GM12878 (cell line): ENCODE data around the gene GLMN. TPM values are rescaled to one million over a fixed set of nuclear protein-coding genes. Genes with fewer than 3 reads are reported as not detected.

Experiments used
- ATAC-seq: fragments of 200-7000 bp; cut with Tn5 transposase; 3 replicates; pipeline ENCODE4 v1.9.1; 2020; ENCODE audit warnings: mild to moderate bottlenecking, moderate library complexity
- BruUV-seq: library from RNA; stranded (reverse); fragments of 400-500 nt; replicated peaks from 2 replicates; lab custom pipeline; 2021; lab: Mats Ljungman, UMichigan
- CTCF ChIA-PET: fragments of 300-600 bp; sonication (Branson Sonifier 250); formaldehyde crosslinking; extraction: SDS; loops from one replicate; lab custom pipeline; 2021; ENCODE audit warnings: inconsistent platforms; lab: Yijun Ruan, JAX
- POLR2A ChIA-PET: fragments of 350-600 bp; formaldehyde crosslinking; extraction: SDS; loops from one replicate; lab custom pipeline; 2021; ENCODE audit warnings: inconsistent platforms; lab: Charles Lee
- RAD21 ChIA-PET: fragments of 300-600 bp; sonication (Branson Sonifier 250); formaldehyde crosslinking; loops from one replicate; lab custom pipeline; 2023; ENCODE audit warnings: antibody characterized with exemption; ENCODE audit not compliant: unreplicated experiment; lab: Charles Lee
- SMC1A ChIA-PET: fragments of 300-600 bp; sonication (Branson Sonifier 250); formaldehyde crosslinking; loops from one replicate; lab custom pipeline; 2023; ENCODE audit not compliant: unreplicated experiment, uncharacterized antibody; lab: Charles Lee
- DNase-seq: peaks from one replicate; pipeline ENCODE4 v3.0.0-alpha.2; 2011; ENCODE audit warnings: low read depth, low spot score
- FAIRE-seq: peaks from 3 replicates; lab custom pipeline; 2011; peaks lifted over from hg19 to GRCh38; lab: Jason Lieb, UNC
- H2AFZ ChIP-seq: 2 replicates; pipeline ENCODE4 v1.6.0; 2011; ENCODE audit warnings: low read depth, low read length, control low read depth; ENCODE audit not compliant: control insufficient read depth
- H3K27ac ChIP-seq: 2 replicates; pipeline ENCODE4 v1.5.1; 2011; ENCODE audit warnings: control low read depth; ENCODE audit not compliant: control insufficient read depth, insufficient read depth
- H3K27me3 ChIP-seq, 2 experiments: replicated peaks in 1 of 2; 2 replicates each; pipeline versions ENCODE4 v1.6.0 to v1.6.1; 2011; ENCODE audit warnings: low read length in 1 of 2; ENCODE audit not compliant: control insufficient read depth in 2 of 2, insufficient read depth in 2 of 2
- H3K36me3 ChIP-seq, 2 experiments: 2 replicates each; pipeline ENCODE4 v1.5.1; 2011; ENCODE audit warnings: low read length in 1 of 2; ENCODE audit not compliant: control insufficient read depth in 2 of 2, insufficient read depth in 2 of 2
- H3K4me1 ChIP-seq: 2 replicates; pipeline ENCODE4 v1.6.1; 2011; ENCODE audit warnings: mild to moderate bottlenecking, low read length, moderate library complexity, mixed read lengths; ENCODE audit not compliant: control insufficient read depth, insufficient read depth
- H3K4me2 ChIP-seq: 2 replicates; pipeline ENCODE4 v1.6.0; 2011; ENCODE audit warnings: control low read depth; ENCODE audit not compliant: control insufficient read depth, insufficient read depth
- H3K4me3 ChIP-seq: fragments of 200-600 bp; sonication (generic); 2 replicates; pipeline ENCODE4 v1.5.1; 2016
- H3K79me2 ChIP-seq: 2 replicates; pipeline ENCODE4 v1.6.0; 2011; ENCODE audit warnings: low read length; ENCODE audit not compliant: control insufficient read depth, insufficient read depth
- H3K9ac ChIP-seq: 2 replicates; pipeline ENCODE4 v1.8.0; 2011; ENCODE audit warnings: low read length, control low read depth, mixed read lengths; ENCODE audit not compliant: control insufficient read depth, insufficient read depth
- H3K9me3 ChIP-seq: replicated peaks from 3 replicates; pipeline ENCODE4 v1.5.1; 2011; ENCODE audit warnings: mild to moderate bottlenecking, low read length; ENCODE audit not compliant: control insufficient read depth, insufficient read depth
- H4K20me1 ChIP-seq: 2 replicates; pipeline ENCODE4 v1.6.0; 2011; ENCODE audit not compliant: control insufficient read depth, insufficient read depth
- ASH2L ChIP-seq: fragments of 300-600, 200-600 bp; sonication (generic); IDR thresholded peaks from 2 replicates; pipeline ENCODE4 v1.6.1; 2017; ENCODE audit warnings: low read depth, mild to moderate bottlenecking, borderline replicate concordance
- BRCA1 ChIP-seq: IDR thresholded peaks from 2 replicates; pipeline ENCODE4 v1.6.1; 2011; ENCODE audit warnings: low read depth, low read length, improper control_type of control experiment
- ETV6 ChIP-seq, 2 experiments: fragments of 450-650 bp in 1 of 2; IDR thresholded peaks in 1 of 2; conservative IDR thresholded peaks in 1 of 2; 2 replicates each; pipeline ENCODE4 v1.6.1; 2014; ENCODE audit warnings: antibody characterized with exemption in 1 of 2, borderline replicate concordance in 1 of 2, low read depth in 1 of 2, mild to moderate bottlenecking in 1 of 2, moderate library complexity in 1 of 2
- EZH2 ChIP-seq: IDR thresholded peaks from 2 replicates; pipeline ENCODE4 v1.6.1; 2012; ENCODE audit warnings: low read depth, mild to moderate bottlenecking, control low read depth, inconsistent platforms, low read length, borderline replicate concordance; ENCODE audit not compliant: control insufficient read depth
- GATAD2B ChIP-seq: fragments of 450-650 bp; conservative IDR thresholded peaks from 2 replicates; pipeline ENCODE4 v1.6.1; 2017; ENCODE audit warnings: low read depth, mild to moderate bottlenecking, moderate library complexity
- PAX5 ChIP-seq: IDR thresholded peaks from 2 replicates; pipeline ENCODE4 v1.6.1; 2011; ENCODE audit warnings: low read depth, low read length, borderline replicate concordance
- PKNOX1 ChIP-seq: fragments of 450-650 bp; IDR thresholded peaks from 2 replicates; pipeline ENCODE4 v1.6.1; 2016; ENCODE audit warnings: mild to moderate bottlenecking
- ZBTB4 ChIP-seq: fragments of 450-650 bp; formaldehyde crosslinking; IDR thresholded peaks from 2 replicates; pipeline ENCODE4 v1.4.0; 2022; ENCODE audit warnings: mild to moderate bottlenecking, moderate library complexity
- WGBS: methylation state at CpG from one replicate; pipeline ENCODE4 v1.1.6; 2016; ENCODE audit warnings: low lambda C conversion rate; ENCODE audit not compliant: insufficient replicate concordance, insufficient coverage; ENCODE audit errors: missing lambda C conversion rate; 5-methylcytosine and 5-hydroxymethylcytosine counted together
- in situ Hi-C: fragments of 300-500 bp; cut with MboI; formaldehyde crosslinking; loops from 9 replicates; pipeline ENCODE4 v1.14.3; 2018; ENCODE audit warnings: mixed read lengths
- intact Hi-C: fragments of 100-400 bp; cut with micrococcal nuclease; formaldehyde crosslinking; loops from one replicate; pipeline ENCODE4 v1.14.2; 2022; ENCODE audit not compliant: unreplicated experiment
- polyA plus RNA-seq, 11 experiments: library from polyadenylated mRNA; depleted of rRNA in 4 of 11; unstranded in 6 of 11; stranded (reverse) in 5 of 11; fragments of >200 nt; fragmentation: Nextera tagmentation in 4 of 11; fragmentation: Illumina TruSeq in 1 of 11; extraction: Ambion mirVana in 4 of 11; extraction: Trizol in 1 of 11; gene quantifications; 1 replicate in 1 of 11; 2 replicates in 10 of 11; pipeline versions ENCODE4 v1.2.1 to v1.2.3, GENCODE V29; 2011 to 2016; ENCODE audit warnings: inconsistent platforms in 2 of 11, missing spikeins in 2 of 11, low read depth in 1 of 11
- total RNA-seq, 4 experiments: library from RNA; depleted of rRNA in 3 of 4; stranded (reverse); fragments of >200 nt in 3 of 4; fragmentation: Illumina TruSeq in 1 of 4; extraction: Trizol in 1 of 4; gene quantifications; 2 replicates each; pipeline versions ENCODE4 v1.2.1 to v1.2.3, GENCODE V29; 2013 to 2021
- TF ChIP-seq, protein P1 (sequence below): fragments of 450-650 bp; IDR thresholded peaks from 2 replicates; pipeline ENCODE4 v1.6.1; 2016; ENCODE audit warnings: mild to moderate bottlenecking, moderate library complexity, borderline replicate concordance
- TF ChIP-seq, protein P2 (sequence below): IDR thresholded peaks from 2 replicates; pipeline ENCODE4 v1.6.1; 2012; ENCODE audit warnings: low read length, inconsistent platforms

Gene GLMN
- total and polyA plus RNA-seq, 10 of the 15 experiments (the other 5 are each of a cell fraction or from before 2014, with no cell fraction given): 11.5 to 33.7 (median 16.7) TPM

- WGBS: 96% methylated on average over 4 of the region's 4 CpGs
- FAIRE-seq (no peak), DNase-seq (no peak), ATAC-seq (no peak)
- no peak overlapping the region for H2AFZ ChIP-seq
- H3K9me3 ChIP-seq: no peaks in the 10 kb centered on the region
- ChIA-PET SMC1A (interaction anchor here (0.9 to 3.8 kb wide), 9 partner anchors 9 to 314 kb away, joined by 3 to 42 read pairs (median 4); partner anchors contain the start of genes GLMN and RPAP2), RAD21 (interaction anchor here (0.8 to 1.3 kb wide), 5 partner anchors 76 to 313 kb away, joined by 3 to 4 read pairs (median 3); no protein-coding TSS in a partner anchor), POLR2A (interaction anchor here (1.1 kb wide), 1 partner anchor 12 kb away, joined by 5 read pairs; no protein-coding TSS in a partner anchor), CTCF (interaction anchor here (1.1 to 3.8 kb wide), 8 partner anchors 10 to 316 kb away, joined by 3 to 48 read pairs (median 13); partner anchors contain the start of gene GFI1)
- BruUV-seq: no TSS peak
- H3K4me3 ChIP-seq: no peak overlapping the region
- intact Hi-C loops (no loop called here), in situ Hi-C loops (no loop called here)
- H3K79me2 ChIP-seq: no peaks in the 10 kb centered on the region
- no peak overlapping the region for H3K4me2 ChIP-seq
- peaks cover 1 to 4% of the 10 kb centered on the region in 2 experiments for H3K36me3 ChIP-seq
- no peaks in the 10 kb centered on the region for H3K27me3 ChIP-seq
- H4K20me1 ChIP-seq: no peaks in the 10 kb centered on the region
- H3K27ac ChIP-seq: no peak overlapping the region
- peaks cover 3% of the 10 kb centered on the region; the same call in 1 of the 2 replicates for H3K4me1 ChIP-seq
- no peak overlapping the region for H3K9ac ChIP-seq
- TF ChIP-seq EZH2 (no peak), GATAD2B (no peak), PKNOX1 (no peak), BRCA1 (no peak), PAX5 (no peak), ASH2L (no peak), ETV6 (conservative IDR thresholded peaks at IDR 0.05 in 1 of 2, IDR thresholded peaks at IDR 0.05 in 1 of 2; ENCODE audit: borderline replicate concordance in 1 of 2, low read depth in 1 of 2) (no peak), ZBTB4 (no peak)
- TF ChIP-seq, protein P1, sequence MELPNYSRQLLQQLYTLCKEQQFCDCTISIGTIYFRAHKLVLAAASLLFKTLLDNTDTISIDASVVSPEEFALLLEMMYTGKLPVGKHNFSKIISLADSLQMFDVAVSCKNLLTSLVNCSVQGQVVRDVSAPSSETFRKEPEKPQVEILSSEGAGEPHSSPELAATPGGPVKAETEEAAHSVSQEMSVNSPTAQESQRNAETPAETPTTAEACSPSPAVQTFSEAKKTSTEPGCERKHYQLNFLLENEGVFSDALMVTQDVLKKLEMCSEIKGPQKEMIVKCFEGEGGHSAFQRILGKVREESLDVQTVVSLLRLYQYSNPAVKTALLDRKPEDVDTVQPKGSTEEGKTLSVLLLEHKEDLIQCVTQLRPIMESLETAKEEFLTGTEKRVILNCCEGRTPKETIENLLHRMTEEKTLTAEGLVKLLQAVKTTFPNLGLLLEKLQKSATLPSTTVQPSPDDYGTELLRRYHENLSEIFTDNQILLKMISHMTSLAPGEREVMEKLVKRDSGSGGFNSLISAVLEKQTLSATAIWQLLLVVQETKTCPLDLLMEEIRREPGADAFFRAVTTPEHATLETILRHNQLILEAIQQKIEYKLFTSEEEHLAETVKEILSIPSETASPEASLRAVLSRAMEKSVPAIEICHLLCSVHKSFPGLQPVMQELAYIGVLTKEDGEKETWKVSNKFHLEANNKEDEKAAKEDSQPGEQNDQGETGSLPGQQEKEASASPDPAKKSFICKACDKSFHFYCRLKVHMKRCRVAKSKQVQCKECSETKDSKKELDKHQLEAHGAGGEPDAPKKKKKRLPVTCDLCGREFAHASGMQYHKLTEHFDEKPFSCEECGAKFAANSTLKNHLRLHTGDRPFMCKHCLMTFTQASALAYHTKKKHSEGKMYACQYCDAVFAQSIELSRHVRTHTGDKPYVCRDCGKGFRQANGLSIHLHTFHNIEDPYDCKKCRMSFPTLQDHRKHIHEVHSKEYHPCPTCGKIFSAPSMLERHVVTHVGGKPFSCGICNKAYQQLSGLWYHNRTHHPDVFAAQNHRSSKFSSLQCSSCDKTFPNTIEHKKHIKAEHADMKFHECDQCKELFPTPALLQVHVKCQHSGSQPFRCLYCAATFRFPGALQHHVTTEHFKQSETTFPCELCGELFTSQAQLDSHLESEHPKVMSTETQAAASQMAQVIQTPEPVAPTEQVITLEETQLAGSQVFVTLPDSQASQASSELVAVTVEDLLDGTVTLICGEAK: no peak
- TF ChIP-seq, protein P2, sequence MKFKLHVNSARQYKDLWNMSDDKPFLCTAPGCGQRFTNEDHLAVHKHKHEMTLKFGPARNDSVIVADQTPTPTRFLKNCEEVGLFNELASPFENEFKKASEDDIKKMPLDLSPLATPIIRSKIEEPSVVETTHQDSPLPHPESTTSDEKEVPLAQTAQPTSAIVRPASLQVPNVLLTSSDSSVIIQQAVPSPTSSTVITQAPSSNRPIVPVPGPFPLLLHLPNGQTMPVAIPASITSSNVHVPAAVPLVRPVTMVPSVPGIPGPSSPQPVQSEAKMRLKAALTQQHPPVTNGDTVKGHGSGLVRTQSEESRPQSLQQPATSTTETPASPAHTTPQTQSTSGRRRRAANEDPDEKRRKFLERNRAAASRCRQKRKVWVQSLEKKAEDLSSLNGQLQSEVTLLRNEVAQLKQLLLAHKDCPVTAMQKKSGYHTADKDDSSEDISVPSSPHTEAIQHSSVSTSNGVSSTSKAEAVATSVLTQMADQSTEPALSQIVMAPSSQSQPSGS: no peak
Observed at GRCh38 chr1:92307980-92308379, 9.2 kb upstream of the GLMN start.
